ENCODE results near the gene TRABD2A. TPM values are rescaled to one million over a fixed set of nuclear protein-coding genes. Genes with fewer than 3 reads are reported as not detected.

The TRABD2A gene
- polyA plus RNA-seq, 1 donor (not counting 4 experiments of a cell fraction or from before 2014, with no cell fraction given), result 0.54 TPM

DNA sequence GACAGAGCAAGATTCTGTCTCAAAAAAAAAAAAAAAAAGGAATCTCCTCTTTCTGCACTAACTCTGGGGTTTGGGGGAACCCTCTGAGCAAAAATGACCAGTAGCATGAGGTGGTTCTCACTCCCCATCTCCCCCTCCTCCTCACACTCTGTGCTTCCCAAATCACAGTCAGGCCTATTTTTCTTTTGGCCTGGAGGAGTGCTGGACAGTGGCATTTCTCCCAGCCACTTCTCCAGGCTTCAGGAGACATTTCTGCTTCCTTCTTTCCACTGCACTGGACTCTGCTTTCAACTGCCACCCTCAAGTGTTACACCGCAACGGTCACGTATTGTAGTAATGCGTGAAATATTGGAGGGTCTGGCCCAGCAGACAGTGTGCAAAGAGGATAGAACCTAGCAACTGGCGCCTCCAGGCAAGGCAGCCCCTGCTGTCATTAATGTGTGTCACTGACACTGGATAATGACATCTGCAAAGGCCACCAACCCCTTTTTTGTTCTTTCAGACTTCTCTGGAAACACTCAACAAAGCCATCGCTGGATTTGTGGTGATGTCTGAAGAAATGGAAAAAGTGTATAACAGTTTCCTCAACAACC is 68.9 kb downstream of the TRABD2A start:
- Histone ChIP-seq H3K27me3 (ENCODE audit: control insufficient read depth, extremely low read depth, insufficient read depth, low read length) (no peaks in the 10 kb centered on the region), H3K4me3 (ENCODE audit: control insufficient read depth in 2 of 3, extremely low read depth in 1 of 3, insufficient read depth in 2 of 3, low read depth in 1 of 3, low read length in 3 of 3) (no peak overlapping the region), H3K4me1 (ENCODE audit: control insufficient read depth, extremely low read depth, insufficient read depth, low read length) (no peaks in the 10 kb centered on the region), H3K9me3 (ENCODE audit: control insufficient read depth, low read depth, low read length) (no peaks in the 10 kb centered on the region), H3K4me2 (ENCODE audit: control insufficient read depth, extremely low read depth, insufficient read depth, low read depth, low read length) (no peak overlapping the region), H3K9ac (ENCODE audit: control insufficient read depth, extremely low read depth, insufficient read depth, low read length) (no peak overlapping the region), H4K20me1 (ENCODE audit: control insufficient read depth, extremely low read depth, insufficient read depth, low read length) (no peaks in the 10 kb centered on the region), H3K79me2 (ENCODE audit: control insufficient read depth, insufficient read depth, low read length) (no peaks in the 10 kb centered on the region), H3K9me1 (ENCODE audit: control insufficient read depth, extremely low read depth, insufficient read depth, low read length) (no peaks in the 10 kb centered on the region), H2AFZ (ENCODE audit: control insufficient read depth, low read length) (no peak overlapping the region), H3K27ac (ENCODE audit: control insufficient read depth, insufficient read depth, low read length) (no peak overlapping the region), H3K36me3 (ENCODE audit: control insufficient read depth in 2 of 2, extremely low read depth in 1 of 2, insufficient read depth in 2 of 2, low read length in 2 of 2) (no peaks in the 10 kb centered on the region)
- TF ChIP-seq, protein P1, sequence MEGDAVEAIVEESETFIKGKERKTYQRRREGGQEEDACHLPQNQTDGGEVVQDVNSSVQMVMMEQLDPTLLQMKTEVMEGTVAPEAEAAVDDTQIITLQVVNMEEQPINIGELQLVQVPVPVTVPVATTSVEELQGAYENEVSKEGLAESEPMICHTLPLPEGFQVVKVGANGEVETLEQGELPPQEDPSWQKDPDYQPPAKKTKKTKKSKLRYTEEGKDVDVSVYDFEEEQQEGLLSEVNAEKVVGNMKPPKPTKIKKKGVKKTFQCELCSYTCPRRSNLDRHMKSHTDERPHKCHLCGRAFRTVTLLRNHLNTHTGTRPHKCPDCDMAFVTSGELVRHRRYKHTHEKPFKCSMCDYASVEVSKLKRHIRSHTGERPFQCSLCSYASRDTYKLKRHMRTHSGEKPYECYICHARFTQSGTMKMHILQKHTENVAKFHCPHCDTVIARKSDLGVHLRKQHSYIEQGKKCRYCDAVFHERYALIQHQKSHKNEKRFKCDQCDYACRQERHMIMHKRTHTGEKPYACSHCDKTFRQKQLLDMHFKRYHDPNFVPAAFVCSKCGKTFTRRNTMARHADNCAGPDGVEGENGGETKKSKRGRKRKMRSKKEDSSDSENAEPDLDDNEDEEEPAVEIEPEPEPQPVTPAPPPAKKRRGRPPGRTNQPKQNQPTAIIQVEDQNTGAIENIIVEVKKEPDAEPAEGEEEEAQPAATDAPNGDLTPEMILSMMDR (optimal IDR thresholded peaks at IDR 0.05 in 1 of 3, IDR thresholded peaks at IDR 0.05 in 1 of 3, conservative IDR thresholded peaks at IDR 0.05 in 1 of 3; ENCODE audit: extremely low read depth in 1 of 3, insufficient read depth in 2 of 3, low read length in 3 of 3), result no peak
- no peak for TF ChIP-seq EZH2 (IDR thresholded peaks at IDR 0.05; ENCODE audit: low read length)
- no peak for DNase-seq (ENCODE audit: low read depth, low spot score)
- dilution Hi-C loops (cut with MboI; ENCODE audit: extremely low pct_ligation_motif_present, low sequenced_read_pairs), result no loop called here
- no peak for FAIRE-seq

DNA sequence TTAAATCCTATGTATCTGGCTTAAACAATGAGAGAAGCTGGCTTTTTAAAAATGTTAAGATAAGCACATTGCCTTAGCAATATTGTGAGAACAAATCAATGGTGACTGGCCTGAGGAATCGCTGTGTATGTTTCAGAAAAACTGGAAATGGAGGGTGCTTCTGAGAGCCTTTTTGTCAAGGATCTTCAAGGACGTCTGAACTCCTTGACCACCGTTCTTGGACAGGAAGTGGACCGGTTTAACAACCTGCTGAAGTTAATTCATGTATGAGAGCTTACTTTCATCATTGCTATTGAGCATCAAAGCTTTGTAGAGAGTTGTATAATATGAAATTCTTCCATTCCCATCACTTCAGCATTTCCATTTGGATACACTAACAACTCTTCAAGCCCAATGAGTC is 72.6 kb downstream of the TRABD2A start:
- Histone ChIP-seq H3K4me2 (ENCODE audit: control insufficient read depth, extremely low read depth, insufficient read depth, low read depth, low read length) (no peak overlapping the region), H3K9me3 (ENCODE audit: control insufficient read depth, low read depth, low read length) (no peaks in the 10 kb centered on the region), H2AFZ (ENCODE audit: control insufficient read depth, low read length) (no peak overlapping the region), H3K79me2 (ENCODE audit: control insufficient read depth, insufficient read depth, low read length) (no peaks in the 10 kb centered on the region), H3K4me3 (ENCODE audit: control insufficient read depth in 2 of 3, extremely low read depth in 1 of 3, insufficient read depth in 2 of 3, low read depth in 1 of 3, low read length in 3 of 3) (no peak overlapping the region), H4K20me1 (ENCODE audit: control insufficient read depth, extremely low read depth, insufficient read depth, low read length) (no peaks in the 10 kb centered on the region), H3K27ac (ENCODE audit: control insufficient read depth, insufficient read depth, low read length) (no peak overlapping the region), H3K9ac (ENCODE audit: control insufficient read depth, extremely low read depth, insufficient read depth, low read length) (no peak overlapping the region), H3K36me3 (ENCODE audit: control insufficient read depth in 2 of 2, extremely low read depth in 1 of 2, insufficient read depth in 2 of 2, low read length in 2 of 2) (no peaks in the 10 kb centered on the region), H3K27me3 (ENCODE audit: control insufficient read depth, extremely low read depth, insufficient read depth, low read length) (no peaks in the 10 kb centered on the region), H3K9me1 (ENCODE audit: control insufficient read depth, extremely low read depth, insufficient read depth, low read length) (no peaks in the 10 kb centered on the region), H3K4me1 (ENCODE audit: control insufficient read depth, extremely low read depth, insufficient read depth, low read length) (no peaks in the 10 kb centered on the region)
- no peak for TF ChIP-seq EZH2 (IDR thresholded peaks at IDR 0.05; ENCODE audit: low read length)
- TF ChIP-seq, protein P1 (optimal IDR thresholded peaks at IDR 0.05 in 1 of 3, IDR thresholded peaks at IDR 0.05 in 1 of 3, conservative IDR thresholded peaks at IDR 0.05 in 1 of 3; ENCODE audit: extremely low read depth in 1 of 3, insufficient read depth in 2 of 3, low read length in 3 of 3), result no peak
- DNase-seq (ENCODE audit: low read depth, low spot score), result no peak
- no peak for FAIRE-seq
- dilution Hi-C loops (cut with MboI; ENCODE audit: extremely low pct_ligation_motif_present, low sequenced_read_pairs), result loop anchor here (5.0 kb wide), 1 partner anchor 69 kb away; no protein-coding TSS in a partner anchor

Data from keratinocyte (primary cell).